Astrocyte (in vitro differentiated cells and primary cell): ENCODE data around the gene OLA1. TPM values are rescaled to one million over a fixed set of nuclear protein-coding genes. Genes with fewer than 3 reads are reported as not detected.

Experiments used
- DNase-seq: peaks from one replicate; pipeline ENCODE4 v3.0.0-alpha.2; 2010; ENCODE audit warnings: low read depth
- FAIRE-seq: peaks from 2 replicates; lab custom pipeline; 2011; peaks lifted over from hg19 to GRCh38; lab: Jason Lieb, UNC
- H2AFZ ChIP-seq: 2 replicates; pipeline ENCODE4 v1.6.0; 2012; ENCODE audit warnings: low read depth, low read length, inconsistent platforms
- H3K27ac ChIP-seq: 2 replicates; pipeline ENCODE4 v1.5.1; 2011; ENCODE audit warnings: low read depth, low read length, inconsistent platforms
- H3K27me3 ChIP-seq: 2 replicates; pipeline ENCODE4 v1.6.0; 2011; ENCODE audit warnings: low read length, inconsistent platforms; ENCODE audit not compliant: insufficient read depth
- H3K36me3 ChIP-seq: 2 replicates; pipeline ENCODE4 v1.5.1; 2011; ENCODE audit warnings: low read length, inconsistent platforms; ENCODE audit not compliant: insufficient read depth
- H3K4me1 ChIP-seq: 2 replicates; pipeline ENCODE4 v1.5.1; 2011; ENCODE audit warnings: low read length, inconsistent platforms; ENCODE audit not compliant: insufficient read depth
- H3K4me2 ChIP-seq: 2 replicates; pipeline ENCODE4 v1.6.0; 2012; ENCODE audit warnings: low read length, inconsistent platforms
- H3K4me3 ChIP-seq: 2 replicates; pipeline ENCODE4 v1.5.1; 2011; ENCODE audit warnings: low read depth, mild to moderate bottlenecking, low read length, inconsistent platforms; ENCODE audit not compliant: insufficient read depth
- H3K79me2 ChIP-seq: 2 replicates; pipeline ENCODE4 v1.6.0; 2012; ENCODE audit warnings: mild to moderate bottlenecking, low read length, inconsistent platforms; ENCODE audit not compliant: insufficient read depth
- H3K9ac ChIP-seq: 2 replicates; pipeline ENCODE4 v1.6.0; 2012; ENCODE audit warnings: mild to moderate bottlenecking, low read length, inconsistent platforms
- H3K9me3 ChIP-seq: 2 replicates; pipeline ENCODE4 v1.5.1; 2012; ENCODE audit warnings: low read depth, mild to moderate bottlenecking, low read length, inconsistent platforms; ENCODE audit not compliant: insufficient read depth
- H4K20me1 ChIP-seq: 2 replicates; pipeline ENCODE4 v1.6.0; 2012; ENCODE audit warnings: low read length, inconsistent platforms; ENCODE audit not compliant: insufficient read depth
- H3K27ac Mint-ChIP-seq: one replicate; pipeline ENCODE4 v1.8.0; 2021; ENCODE audit warnings: mild to moderate bottlenecking, mixed read lengths; ENCODE audit not compliant: unreplicated experiment
- H3K27me3 Mint-ChIP-seq: one replicate; pipeline ENCODE4 v1.8.0; 2021; ENCODE audit warnings: low read depth, mixed read lengths; ENCODE audit not compliant: unreplicated experiment
- H3K36me3 Mint-ChIP-seq: one replicate; pipeline ENCODE4 v1.8.0; 2021; ENCODE audit warnings: low read depth, mixed read lengths; ENCODE audit not compliant: unreplicated experiment
- H3K4me1 Mint-ChIP-seq: one replicate; pipeline ENCODE4 v1.8.0; 2021; ENCODE audit warnings: low read depth, mixed read lengths; ENCODE audit not compliant: unreplicated experiment
- H3K4me3 Mint-ChIP-seq: one replicate; pipeline ENCODE4 v1.8.0; 2021; ENCODE audit warnings: mild to moderate bottlenecking, moderate library complexity, mixed read lengths; ENCODE audit not compliant: unreplicated experiment
- H3K9me3 Mint-ChIP-seq: one replicate; pipeline ENCODE4 v1.8.0; 2021; ENCODE audit warnings: mild to moderate bottlenecking, mixed read lengths; ENCODE audit not compliant: unreplicated experiment
- CTCF ChIP-seq: IDR thresholded peaks from 2 replicates; pipeline ENCODE4 v1.5.1; 2011; ENCODE audit warnings: low read depth, mild to moderate bottlenecking, inconsistent platforms, low read length, moderate library complexity; ENCODE audit not compliant: insufficient read depth
- EZH2 ChIP-seq: IDR thresholded peaks from 2 replicates; pipeline ENCODE4 v1.6.1; 2012; ENCODE audit warnings: mild to moderate bottlenecking, low read length, inconsistent platforms; ENCODE audit not compliant: insufficient read depth
- total RNA-seq: library from RNA; stranded (reverse); gene quantifications from 2 replicates; pipeline ENCODE4 v1.2.1, GENCODE V29; 2021

The OLA1 gene
- total RNA-seq, 1 donor from 2014 or later = 104 TPM

- FAIRE-seq = no peak
- TF ChIP-seq CTCF = no peak
- TF ChIP-seq EZH2 = no peak
- Histone ChIP-seq H4K20me1 (peaks cover 53% of the 10 kb centered on the region), H3K9ac (no peak overlapping the region), H3K4me2 (no peak overlapping the region), H3K27ac (no peak overlapping the region), H3K27me3 (no peaks in the 10 kb centered on the region), H2AFZ (no peak overlapping the region), H3K4me3 (no peak overlapping the region), H3K36me3 (no peaks in the 10 kb centered on the region), H3K4me1 (no peaks in the 10 kb centered on the region), H3K79me2 (peaks cover 50% of the 10 kb centered on the region), H3K9me3 (no peaks in the 10 kb centered on the region)
- no peaks in the 10 kb centered on the region for H3K9me3 Mint-ChIP-seq
- DNase-seq = no peak
- H3K4me3 Mint-ChIP-seq = no peak overlapping the region
- H3K36me3 Mint-ChIP-seq = no peaks in the 10 kb centered on the region
- H3K27me3 Mint-ChIP-seq = no peaks in the 10 kb centered on the region
- no peak overlapping the region for H3K27ac Mint-ChIP-seq
- H3K4me1 Mint-ChIP-seq = peaks cover 6% of the 10 kb centered on the region
Measured at GRCh38 chr2:174184915-174185314, 63.4 kb downstream of the OLA1 start.

GRCh38 chr2:174184504-174184903 is 63.8 kb downstream of the OLA1 start:
- H4K20me1 ChIP-seq = peaks cover 48% of the 10 kb centered on the region
- Mint-ChIP-seq H3K4me1 (peaks cover 6% of the 10 kb centered on the region), H3K36me3 (no peaks in the 10 kb centered on the region), H3K27me3 (no peaks in the 10 kb centered on the region), H3K27ac (no peak overlapping the region), H3K9me3 (no peaks in the 10 kb centered on the region), H3K4me3 (no peak overlapping the region)
- TF ChIP-seq EZH2 (no peak), CTCF (no peak)
- H3K4me1 ChIP-seq = no peaks in the 10 kb centered on the region
- no peak overlapping the region for H3K4me3 ChIP-seq
- H2AFZ ChIP-seq = no peak overlapping the region
- H3K9ac ChIP-seq = no peak overlapping the region
- DNase-seq = no peak
- no peaks in the 10 kb centered on the region for H3K27me3 ChIP-seq
- H3K79me2 ChIP-seq = peaks cover 47% of the 10 kb centered on the region
- H3K27ac ChIP-seq = no peak overlapping the region
- H3K36me3 ChIP-seq = no peaks in the 10 kb centered on the region
- H3K9me3 ChIP-seq = no peaks in the 10 kb centered on the region
- no peak overlapping the region for H3K4me2 ChIP-seq
- no peak for FAIRE-seq

- H3K27ac Mint-ChIP-seq = no peak overlapping the region
- no peak for DNase-seq
- H3K27me3 Mint-ChIP-seq = no peaks in the 10 kb centered on the region
- no peak overlapping the region for H3K9ac ChIP-seq
- no peak overlapping the region for H3K4me3 Mint-ChIP-seq
- no peaks in the 10 kb centered on the region for H3K4me1 ChIP-seq
- no peak for FAIRE-seq
- TF ChIP-seq EZH2 = no peak
- no peak for TF ChIP-seq CTCF
- peaks cover 46% of the 10 kb centered on the region for H4K20me1 ChIP-seq
- no peaks in the 10 kb centered on the region for H3K9me3 Mint-ChIP-seq
- H3K27ac ChIP-seq = no peak overlapping the region
- H3K79me2 ChIP-seq = peaks cover 47% of the 10 kb centered on the region
- no peak overlapping the region for H3K4me2 ChIP-seq
- H3K9me3 ChIP-seq = no peaks in the 10 kb centered on the region
- H3K4me3 ChIP-seq = no peak overlapping the region
- H3K36me3 Mint-ChIP-seq = no peaks in the 10 kb centered on the region
- no peaks in the 10 kb centered on the region for H3K27me3 ChIP-seq
- H3K36me3 ChIP-seq = no peaks in the 10 kb centered on the region
- H3K4me1 Mint-ChIP-seq = peaks cover 6% of the 10 kb centered on the region
- H2AFZ ChIP-seq = no peak overlapping the region
Measured at GRCh38 chr2:174183076-174183475, 65.3 kb downstream of the OLA1 start.
